GM21390 (cell line): ENCODE data around the gene CNTN1.
A peak's percentile ranks its signal among the peaks of the same experiment; 100 is the strongest.
"Not testable (repeated sequence)": the region's sequence is repeated elsewhere in the genome, so short reads cannot be mapped to it uniquely, and the experiment has no call there.

ENCODE experiments used
- ATAC-seq: cut with Tn5 transposase; IDR thresholded peaks from one replicate; pipeline ENCODE4 v1.9.1; 2021; ENCODE audit not compliant: unreplicated experiment

Gene CNTN1

GRCh38 chr12:41023836-41024235 is 331.6 kb downstream of the CNTN1 start:
- no peak for ATAC-seq

GRCh38 chr12:41026151-41026550 is 333.9 kb downstream of the CNTN1 start:
- ATAC-seq = no peak

GRCh38 chr12:41032386-41032785 is 340.1 kb downstream of the CNTN1 start:
- no peak for ATAC-seq

GRCh38 chr12:41034686-41035085 is 342.4 kb downstream of the CNTN1 start:
- no peak for ATAC-seq

- ATAC-seq = no peak
Observed at GRCh38 chr12:41039461-41039860, 347.2 kb downstream of the CNTN1 start.

GRCh38 chr12:41045509-41045908 is 353.3 kb downstream of the CNTN1 start:
- ATAC-seq = no peak

GRCh38 chr12:41049033-41049432 is 356.8 kb downstream of the CNTN1 start:
- no peak for ATAC-seq

- ATAC-seq = no peak
Observed at GRCh38 chr12:41051954-41052353, 359.7 kb downstream of the CNTN1 start.

GRCh38 chr12:41052441-41052840 is 360.2 kb downstream of the CNTN1 start:
- no peak for ATAC-seq

GRCh38 chr12:41053046-41053445 is 360.8 kb downstream of the CNTN1 start:
- ATAC-seq = no peak

GRCh38 chr12:41055875-41056577 is 363.8 kb downstream of the CNTN1 start:
- ATAC-seq = no peak

GRCh38 chr12:41058266-41058665 is 366.0 kb downstream of the CNTN1 start:
- no peak for ATAC-seq

- no peak for ATAC-seq
Observed at GRCh38 chr12:41061192-41061591, 369.0 kb downstream of the CNTN1 start.

GRCh38 chr12:41064411-41064810 is 372.2 kb downstream of the CNTN1 start:
- ATAC-seq = no peak

- ATAC-seq = no peak
Observed at GRCh38 chr12:41067941-41068645, 375.9 kb downstream of the CNTN1 start.

GRCh38 chr12:41073633-41074472 is 381.6 kb downstream of the CNTN1 start:
- ATAC-seq = peak; percentile 67

GRCh38 chr12:41074473-41074769 is 382.2 kb downstream of the CNTN1 start:
- peak; percentile 12 for ATAC-seq

- no peak for ATAC-seq
Observed at GRCh38 chr12:41076114-41076513, 383.9 kb downstream of the CNTN1 start.

GRCh38 chr12:41081241-41081640 is 389.0 kb downstream of the CNTN1 start:
- not testable (repeated sequence) for ATAC-seq

- no peak for ATAC-seq
Observed at GRCh38 chr12:41089438-41089837, 397.2 kb downstream of the CNTN1 start.

GRCh38 chr12:41092115-41092514 is 399.9 kb downstream of the CNTN1 start:
- ATAC-seq = no peak

- no peak for ATAC-seq
Observed at GRCh38 chr12:41096797-41097196, 404.6 kb downstream of the CNTN1 start.
